Hematopoietic multipotent progenitor cell treated with erythropoietin and hydrocortisone succinate and interleukin-3 and kit ligand, for 15 days (in vitro differentiated cells): Measurements from ENCODE around the gene GPR107.
A peak's percentile ranks its signal among the peaks of the same experiment; 100 is the strongest.

Experiments
- DNase-seq: peaks from one replicate; pipeline ENCODE4 v3.0.0-alpha.2; 2015; ENCODE audit warnings: low spot score

GPR107 gene

GRCh38 chr9:130137081-130137640, 83.5 kb downstream of the GPR107 start:
- DNase-seq: no peak

GRCh38 chr9:130137641-130138081, 84.0 kb downstream of the GPR107 start:
- no peak for DNase-seq

GRCh38 chr9:130138171-130138653, 84.5 kb downstream of the GPR107 start:
- DNase-seq: peak; percentile 39

DNA sequence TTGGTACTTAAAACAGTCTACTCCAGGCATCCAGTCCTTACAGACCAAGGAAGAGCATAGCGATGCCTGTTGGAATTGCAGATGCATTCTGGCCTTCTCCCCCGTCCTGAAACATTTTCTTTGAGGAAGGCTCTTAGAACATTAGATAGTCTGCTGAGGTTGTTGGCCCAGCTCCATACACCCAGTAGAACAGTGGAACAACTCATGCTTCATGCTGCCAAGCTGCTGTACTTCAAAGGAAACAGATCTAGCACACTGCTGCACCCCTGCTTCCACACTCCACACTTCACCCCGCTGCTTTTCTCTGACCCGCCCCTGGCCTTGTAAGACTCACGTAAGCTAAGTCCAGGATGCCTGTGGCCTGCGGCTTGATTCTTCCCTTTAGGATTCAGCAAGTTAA, 85.1 kb downstream of the GPR107 start:
- peak; percentile 39 for DNase-seq

- no peak for DNase-seq
These were observed 85.5 kb downstream of the GPR107 start for GRCh38 chr9:130139251-130139650.

- DNase-seq: no peak
These were observed 87.0 kb downstream of the GPR107 start for GRCh38 chr9:130140706-130141105.

- DNase-seq: no peak
These were observed 88.3 kb downstream of the GPR107 start for GRCh38 chr9:130142056-130142455.

GRCh38 chr9:130142641-130143040, 88.9 kb downstream of the GPR107 start:
- DNase-seq: no peak

- DNase-seq: no peak
These were observed 89.7 kb downstream of the GPR107 start for GRCh38 chr9:130143279-130143893.

DNA sequence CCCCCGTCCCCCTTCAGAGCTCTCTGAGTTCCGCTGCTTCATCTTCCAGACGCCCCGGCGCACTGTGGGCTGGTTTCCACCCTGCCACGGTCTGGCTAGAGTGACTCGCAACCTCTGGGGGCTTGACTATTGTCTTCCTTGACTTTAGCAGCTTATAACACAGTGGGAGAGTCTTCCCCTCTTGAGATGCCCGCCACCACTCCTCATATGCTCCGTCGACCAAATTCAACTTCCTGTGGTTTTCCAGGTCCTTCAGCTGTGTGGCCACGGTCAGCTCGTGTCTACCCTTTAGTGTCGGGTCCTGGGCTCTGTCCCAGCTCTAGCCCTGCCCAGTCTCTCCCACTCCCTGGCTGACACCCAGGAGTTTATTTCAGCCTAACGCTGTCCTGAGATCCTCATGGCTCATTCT, 90.3 kb downstream of the GPR107 start:
- DNase-seq: no peak

GRCh38 chr9:130144703-130145102, 91.0 kb downstream of the GPR107 start:
- no peak for DNase-seq

- no peak for DNase-seq
These were observed 92.0 kb downstream of the GPR107 start for GRCh38 chr9:130145658-130146057.

DNA sequence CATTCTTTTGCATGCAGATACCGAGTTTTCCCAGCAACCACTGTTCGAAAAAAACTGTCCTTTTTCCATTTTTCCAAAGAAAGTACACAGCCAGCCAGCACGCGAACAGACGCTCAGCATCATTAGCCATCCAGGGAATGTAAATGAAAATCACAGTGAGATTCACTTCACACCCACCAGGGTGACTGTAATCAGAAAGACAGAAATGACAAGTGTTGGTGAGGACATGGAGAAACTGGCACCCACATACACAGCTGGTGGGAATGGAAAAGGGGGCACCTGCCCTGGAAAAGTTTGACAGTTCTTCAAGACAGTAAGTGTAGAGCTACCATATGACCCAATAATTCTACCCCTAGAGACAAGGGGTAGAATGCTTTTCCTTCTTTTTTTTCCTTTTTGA, 93.5 kb downstream of the GPR107 start:
- DNase-seq: no peak

DNA sequence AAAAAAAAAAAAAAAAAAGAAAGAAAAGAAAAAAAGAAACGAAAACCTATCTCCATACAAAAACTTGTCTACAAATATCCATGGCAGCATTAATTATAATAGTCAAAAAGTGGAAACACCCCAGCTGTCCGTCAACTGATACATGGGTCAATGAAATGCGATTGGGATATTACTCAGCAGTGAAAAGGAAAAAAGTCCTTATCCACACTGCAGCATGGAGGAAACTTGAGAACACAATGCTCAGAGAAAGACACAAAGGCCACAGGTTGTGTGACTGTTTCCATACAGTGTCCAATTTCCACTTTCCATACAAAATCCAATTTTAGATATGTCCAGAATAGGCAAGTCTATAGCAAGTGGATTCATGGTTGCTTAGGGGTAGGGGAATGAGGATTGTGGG, 94.2 kb downstream of the GPR107 start:
- DNase-seq: no peak

GRCh38 chr9:130149031-130149430, 95.3 kb downstream of the GPR107 start:
- DNase-seq: no peak

- no peak for DNase-seq
These were observed 96.1 kb downstream of the GPR107 start for GRCh38 chr9:130149654-130150286.

DNA sequence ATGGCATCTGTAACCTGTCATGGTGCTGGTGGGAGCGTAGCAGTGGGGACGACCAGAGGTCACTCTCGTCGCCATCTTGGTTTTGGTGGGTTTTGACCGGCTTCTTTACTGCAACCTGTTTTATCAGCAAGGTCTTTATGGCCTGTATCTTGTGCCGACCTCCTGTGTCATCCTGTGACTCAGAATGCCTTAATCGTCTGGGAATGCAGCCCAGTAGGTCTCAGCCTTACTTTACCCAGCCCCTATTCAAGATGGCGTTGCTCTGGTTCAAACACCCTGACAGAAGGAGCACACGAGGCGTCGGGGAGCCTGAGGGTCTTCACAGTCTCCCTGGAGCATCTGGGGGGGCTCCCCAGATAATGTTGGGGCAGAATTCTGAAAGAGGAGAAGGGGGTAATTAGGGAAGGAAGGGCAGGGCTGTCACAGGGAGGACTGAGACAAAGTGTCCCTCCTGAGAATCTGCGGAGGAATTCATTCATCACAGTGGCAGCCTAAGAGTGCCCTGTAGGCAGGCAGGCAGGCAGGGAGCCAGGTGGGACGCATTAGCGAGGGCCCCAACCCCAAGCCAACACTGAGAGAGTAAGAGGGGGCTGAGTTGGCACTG, 97.2 kb downstream of the GPR107 start:
- no peak for DNase-seq

DNA sequence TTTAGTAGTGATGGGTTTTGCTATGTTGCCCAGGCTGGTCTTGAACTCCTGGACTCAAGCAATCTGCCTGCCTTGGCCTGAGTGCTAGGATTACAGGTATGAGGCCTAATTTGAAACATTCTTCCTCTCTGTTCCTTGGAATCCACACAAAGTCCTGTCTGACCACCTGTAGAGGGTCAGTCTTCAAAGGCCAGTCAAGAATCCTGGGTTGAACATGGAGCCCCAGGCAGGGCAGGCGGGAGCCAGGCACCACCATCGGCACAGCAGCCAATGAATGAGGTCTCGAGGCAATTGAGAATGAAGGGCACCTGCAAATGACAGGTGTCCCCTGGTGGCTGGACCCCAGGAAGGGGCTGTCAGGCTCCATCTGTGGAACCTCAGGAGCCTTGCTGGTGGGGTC, 101.1 kb downstream of the GPR107 start:
- DNase-seq: no peak

- no peak for DNase-seq
These were observed 101.9 kb downstream of the GPR107 start for GRCh38 chr9:130155647-130156046.

GRCh38 chr9:130156672-130157071, 103.0 kb downstream of the GPR107 start:
- no peak for DNase-seq

- no peak for DNase-seq
These were observed 103.4 kb downstream of the GPR107 start for GRCh38 chr9:130157079-130157478.

GRCh38 chr9:130158001-130158400, 104.3 kb downstream of the GPR107 start:
- DNase-seq: no peak

- no peak for DNase-seq
These were observed 105.4 kb downstream of the GPR107 start for GRCh38 chr9:130159057-130159456.
